ENCODE results near the gene ECT2. TPM values are rescaled to one million over a fixed set of nuclear protein-coding genes. Genes with fewer than 3 reads are reported as not detected.

Gene ECT2
- total RNA-seq, 1 experiment from 2014 or later = 98.5 TPM

- Histone ChIP-seq H3K27me3 (replicated peaks; ENCODE audit: insufficient read depth, low read depth, low read length, poor library complexity) (no peaks in the 10 kb centered on the region), H3K27ac (ENCODE audit: low read depth, low read length, poor library complexity, severe bottlenecking) (no peak overlapping the region), H3K9me3 (ENCODE audit: low read depth, low read length, poor library complexity, severe bottlenecking) (no peaks in the 10 kb centered on the region), H3K4me3 (ENCODE audit: low read depth, low read length, poor library complexity, severe bottlenecking) (no peak overlapping the region), H3K4me1 (ENCODE audit: insufficient read depth, low read length, poor library complexity, severe bottlenecking) (no peaks in the 10 kb centered on the region), H3K36me3 (ENCODE audit: insufficient read depth, low read length, poor library complexity, severe bottlenecking) (no peaks in the 10 kb centered on the region)
- intact Hi-C loops (cut with micrococcal nuclease; ENCODE audit: unreplicated experiment) = no loop called here
- TF ChIP-seq EZH2 (IDR thresholded peaks at IDR 0.05; ENCODE audit: borderline replicate concordance, low read depth, low read length, poor library complexity, severe bottlenecking) (no peak), CTCF (conservative IDR thresholded peaks at IDR 0.05; ENCODE audit: low read depth, low read length) (no peak)
- POLR2A ChIA-PET (ENCODE audit: low non-redundant PET) = no interaction called here
- CTCF ChIA-PET = no interaction called here
- no peak for DNase-seq (ENCODE audit: low spot score)
- no TSS peak for BruUV-seq (replicated peaks)
These were observed 24.1 kb upstream of the ECT2 start for GRCh38 chr3:172726380-172726779.

GRCh38 chr3:172735014-172735413 lies 15.5 kb upstream of the ECT2 start:
- no peaks in the 10 kb centered on the region for H3K4me1 ChIP-seq (ENCODE audit: insufficient read depth, low read length, poor library complexity, severe bottlenecking)
- no peak for DNase-seq (ENCODE audit: low spot score)
- BruUV-seq (replicated peaks) = no TSS peak
- TF ChIP-seq CTCF (conservative IDR thresholded peaks at IDR 0.05; ENCODE audit: low read depth, low read length) (no peak), EZH2 (IDR thresholded peaks at IDR 0.05; ENCODE audit: borderline replicate concordance, low read depth, low read length, poor library complexity, severe bottlenecking) (no peak)
- H3K27me3 ChIP-seq (replicated peaks; ENCODE audit: insufficient read depth, low read depth, low read length, poor library complexity) = no peaks in the 10 kb centered on the region
- no peak overlapping the region for H3K27ac ChIP-seq (ENCODE audit: low read depth, low read length, poor library complexity, severe bottlenecking)
- H3K4me3 ChIP-seq (ENCODE audit: low read depth, low read length, poor library complexity, severe bottlenecking) = no peak overlapping the region
- H3K9me3 ChIP-seq (ENCODE audit: low read depth, low read length, poor library complexity, severe bottlenecking) = no peaks in the 10 kb centered on the region
- ChIA-PET POLR2A (ENCODE audit: low non-redundant PET) (no interaction called here), CTCF (no interaction called here)
- intact Hi-C loops (cut with micrococcal nuclease; ENCODE audit: unreplicated experiment) = no loop called here
- no peaks in the 10 kb centered on the region for H3K36me3 ChIP-seq (ENCODE audit: insufficient read depth, low read length, poor library complexity, severe bottlenecking)

DNA sequence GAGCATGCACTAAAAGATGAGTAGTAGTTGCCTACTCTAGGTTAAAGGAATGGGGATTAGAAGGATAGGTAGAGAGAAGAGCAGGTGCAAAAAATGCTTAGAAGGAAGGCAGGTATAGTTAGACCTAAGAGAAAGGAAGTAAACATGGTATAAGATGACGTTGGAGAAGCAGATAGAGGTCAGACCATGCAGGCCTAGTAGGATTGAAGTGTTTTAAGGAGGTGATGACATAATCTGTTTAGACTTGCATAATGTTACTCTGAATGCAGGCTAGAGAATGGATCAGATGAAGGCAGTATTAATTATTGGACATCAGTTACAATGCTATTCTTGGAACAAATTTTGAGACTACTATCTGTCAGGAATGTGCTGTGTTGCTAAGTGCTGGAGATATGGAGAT lies 11.1 kb upstream of the ECT2 start:
- no peak for DNase-seq (ENCODE audit: low spot score)
- Histone ChIP-seq H3K27me3 (replicated peaks; ENCODE audit: insufficient read depth, low read depth, low read length, poor library complexity) (no peaks in the 10 kb centered on the region), H3K9me3 (ENCODE audit: low read depth, low read length, poor library complexity, severe bottlenecking) (no peaks in the 10 kb centered on the region), H3K36me3 (ENCODE audit: insufficient read depth, low read length, poor library complexity, severe bottlenecking) (no peaks in the 10 kb centered on the region), H3K4me1 (ENCODE audit: insufficient read depth, low read length, poor library complexity, severe bottlenecking) (no peaks in the 10 kb centered on the region), H3K27ac (ENCODE audit: low read depth, low read length, poor library complexity, severe bottlenecking) (no peak overlapping the region), H3K4me3 (ENCODE audit: low read depth, low read length, poor library complexity, severe bottlenecking) (no peak overlapping the region)
- POLR2A ChIA-PET (ENCODE audit: low non-redundant PET) = no interaction called here
- CTCF ChIA-PET = no interaction called here
- intact Hi-C loops (cut with micrococcal nuclease; ENCODE audit: unreplicated experiment) = no loop called here
- TF ChIP-seq EZH2 (IDR thresholded peaks at IDR 0.05; ENCODE audit: borderline replicate concordance, low read depth, low read length, poor library complexity, severe bottlenecking) = no peak
- TF ChIP-seq CTCF (conservative IDR thresholded peaks at IDR 0.05; ENCODE audit: low read depth, low read length) = no peak
- no TSS peak for BruUV-seq (replicated peaks)

Data from A673 (cell line).